BJ (cell line): ENCODE data around the gene SAV1. TPM values are rescaled to one million over a fixed set of nuclear protein-coding genes. Genes with fewer than 3 reads are reported as not detected.
"Not testable (repeated sequence)": the region's sequence is repeated elsewhere in the genome, so short reads cannot be mapped to it uniquely, and the experiment has no call there.

Experiments
- CTCF ChIA-PET: fragments of 350-600 bp; formaldehyde crosslinking; extraction: SDS; loops from one replicate; lab custom pipeline; 2021; ENCODE audit warnings: antibody characterized with exemption, inconsistent platforms; lab: Yijun Ruan, JAX
- POLR2A ChIA-PET: fragments of 300-600 bp; sonication (Branson Sonifier 250); formaldehyde crosslinking; extraction: SDS; loops from one replicate; lab custom pipeline; 2021; ENCODE audit warnings: antibody characterized with exemption; lab: Charles Lee
- DNase-seq: peaks from one replicate; pipeline ENCODE4 v3.0.0-alpha.2; 2011; ENCODE audit warnings: low read depth
- H3K27me3 ChIP-seq: 2 replicates; pipeline ENCODE4 v1.6.0; 2011; ENCODE audit warnings: low read length; ENCODE audit not compliant: control insufficient read depth, insufficient read depth
- H3K36me3 ChIP-seq: 2 replicates; pipeline ENCODE4 v1.5.1; 2011; ENCODE audit warnings: low read length; ENCODE audit not compliant: control insufficient read depth, insufficient read depth
- H3K4me3 ChIP-seq: 2 replicates; pipeline ENCODE4 v1.5.1; 2011; ENCODE audit warnings: low read depth, mild to moderate bottlenecking, control low read depth, low read length
- CTCF ChIP-seq: IDR thresholded peaks from 2 replicates; pipeline ENCODE4 v1.5.1; 2011; ENCODE audit warnings: low read depth, mild to moderate bottlenecking, control low read depth, inconsistent platforms, low read length, moderate library complexity; ENCODE audit not compliant: insufficient read depth
- polyA plus RNA-seq: library from polyadenylated mRNA; depleted of rRNA; stranded (reverse); fragments of >200 nt; gene quantifications from 2 replicates; pipeline ENCODE4 v1.2.3, GENCODE V29; 2011

The SAV1 gene
- polyA plus RNA-seq, 1 experiment: 10.4 TPM

GRCh38 chr14:50666772-50667683, 1.1 kb downstream of the SAV1 start:
- ChIA-PET CTCF (interaction anchor here (0.6 to 1.8 kb wide), 4 partner anchors 47 to 1019 kb away, joined by 3 to 6 read pairs (median 4); no protein-coding TSS in a partner anchor), POLR2A (no interaction called here)
- no peak for TF ChIP-seq CTCF
- Histone ChIP-seq H3K27me3 (no peaks in the 10 kb centered on the region), H3K4me3 (peak overlapping the region; percentile 90), H3K36me3 (no peaks in the 10 kb centered on the region)
- DNase-seq: no peak

- H3K27me3 ChIP-seq, H3K36me3 ChIP-seq, DNase-seq, H3K4me3 ChIP-seq, POLR2A ChIA-PET: not testable (repeated sequence)
- CTCF ChIA-PET: interaction anchor here (0.6 to 1.8 kb wide), 2 partner anchors 46 to 49 kb away, joined by 3 to 6 read pairs; no protein-coding TSS in a partner anchor
Observed at GRCh38 chr14:50665300-50665699, 2.8 kb downstream of the SAV1 start.

GRCh38 chr14:50664579-50664978, 3.5 kb downstream of the SAV1 start:
- DNase-seq, POLR2A ChIA-PET, H3K4me3 ChIP-seq, H3K36me3 ChIP-seq, H3K27me3 ChIP-seq, CTCF ChIA-PET: not testable (repeated sequence)

GRCh38 chr14:50659327-50659974, 8.7 kb downstream of the SAV1 start:
- CTCF ChIA-PET: interaction anchor here (0.6 to 1.5 kb wide), 2 partner anchors 114 to 954 kb away, joined by 3 to 6 read pairs; no protein-coding TSS in a partner anchor

GRCh38 chr14:50658203-50658602, 9.9 kb downstream of the SAV1 start:
- DNase-seq: no peak
- no peaks in the 10 kb centered on the region for H3K27me3 ChIP-seq
- POLR2A ChIA-PET: no interaction called here
- no peak for TF ChIP-seq CTCF
- H3K36me3 ChIP-seq: no peaks in the 10 kb centered on the region; the same call in 1 of the 2 replicates
- CTCF ChIA-PET: interaction anchor here (0.5 to 1.5 kb wide), 3 partner anchors 39 to 115 kb away, joined by 3 to 6 read pairs (median 3); no protein-coding TSS in a partner anchor
- H3K4me3 ChIP-seq: no peak overlapping the region

More at GRCh38 chr14:50659327-50659974, 8.7 kb downstream of the SAV1 start:
- DNase-seq: no peak
- Histone ChIP-seq H3K4me3 (no peak overlapping the region), H3K36me3 (no peaks in the 10 kb centered on the region; the same call in 1 of the 2 replicates), H3K27me3 (no peaks in the 10 kb centered on the region)
- TF ChIP-seq CTCF: no peak
- POLR2A ChIA-PET: interaction anchor here (0.5 kb wide), 1 partner anchor 29 kb away, joined by 5 read pairs; no protein-coding TSS in a partner anchor

GRCh38 chr14:50657753-50658152, 10.4 kb downstream of the SAV1 start:
- no peak for TF ChIP-seq CTCF
- H3K27me3 ChIP-seq: no peaks in the 10 kb centered on the region
- H3K4me3 ChIP-seq: no peak overlapping the region
- H3K36me3 ChIP-seq: no peaks in the 10 kb centered on the region; the same call in 1 of the 2 replicates
- ChIA-PET CTCF (interaction anchor here (1.3 to 1.5 kb wide), 3 partner anchors 17 to 116 kb away, joined by 3 to 6 read pairs (median 3); no protein-coding TSS in a partner anchor), POLR2A (no interaction called here)
- DNase-seq: no peak
